Keratinocyte (primary cell): ENCODE data around the gene ADGRB3. TPM values are rescaled to one million over a fixed set of nuclear protein-coding genes. Genes with fewer than 3 reads are reported as not detected.

Experiments used
- DNase-seq: peaks from one replicate; pipeline ENCODE4 v3.0.0-alpha.2; 2011; ENCODE audit warnings: low read depth, missing footprints, low spot score
- FAIRE-seq: peaks from 2 replicates; lab custom pipeline; 2011; peaks lifted over from hg19 to GRCh38; lab: Jason Lieb, UNC
- H2AFZ ChIP-seq: 2 replicates; pipeline ENCODE4 v1.6.0; 2012; ENCODE audit warnings: low read length, control low read depth, inconsistent platforms; ENCODE audit not compliant: control insufficient read depth
- H3K27ac ChIP-seq: 2 replicates; pipeline ENCODE4 v1.5.1; 2011; ENCODE audit warnings: low read length; ENCODE audit not compliant: control insufficient read depth, insufficient read depth
- H3K27me3 ChIP-seq: 3 replicates; pipeline ENCODE4 v1.6.0; 2011; ENCODE audit warnings: low read length; ENCODE audit not compliant: control insufficient read depth, insufficient read depth; ENCODE audit errors: extremely low read depth
- H3K36me3 ChIP-seq, 2 experiments: 2 replicates in 1 of 2; 3 replicates in 1 of 2; pipeline ENCODE4 v1.5.1; 2011; ENCODE audit warnings: low read length in 2 of 2, mild to moderate bottlenecking in 1 of 2; ENCODE audit not compliant: control insufficient read depth in 2 of 2, insufficient read depth in 2 of 2; ENCODE audit errors: extremely low read depth in 1 of 2
- H3K4me1 ChIP-seq: 3 replicates; pipeline ENCODE4 v1.5.1; 2011; ENCODE audit warnings: low read length; ENCODE audit not compliant: control insufficient read depth, insufficient read depth; ENCODE audit errors: extremely low read depth
- H3K4me2 ChIP-seq: 3 replicates; pipeline ENCODE4 v1.6.0; 2011; ENCODE audit warnings: low read depth, low read length; ENCODE audit not compliant: control insufficient read depth, insufficient read depth; ENCODE audit errors: extremely low read depth
- H3K4me3 ChIP-seq, 3 experiments: fragments of 200-600 bp in 1 of 3; sonication (generic) in 1 of 3; 2 replicates in 2 of 3; 3 replicates in 1 of 3; pipeline ENCODE4 v1.5.1; 2011 to 2016; ENCODE audit warnings: low read length in 3 of 3, mild to moderate bottlenecking in 3 of 3, control low read depth in 2 of 3, inconsistent platforms in 1 of 3, low read depth in 1 of 3, mixed read lengths in 1 of 3, mixed run types in 1 of 3, moderate library complexity in 1 of 3; ENCODE audit not compliant: control insufficient read depth in 2 of 3, insufficient read depth in 2 of 3; ENCODE audit errors: extremely low read depth in 1 of 3
- H3K79me2 ChIP-seq: 2 replicates; pipeline ENCODE4 v1.6.0; 2012; ENCODE audit warnings: low read length; ENCODE audit not compliant: control insufficient read depth, insufficient read depth
- H3K9ac ChIP-seq: 3 replicates; pipeline ENCODE4 v1.6.0; 2011; ENCODE audit warnings: low read length; ENCODE audit not compliant: control insufficient read depth, insufficient read depth; ENCODE audit errors: extremely low read depth
- H3K9me1 ChIP-seq: 3 replicates; pipeline ENCODE4 v1.6.0; 2011; ENCODE audit warnings: low read length; ENCODE audit not compliant: control insufficient read depth, insufficient read depth; ENCODE audit errors: extremely low read depth
- H3K9me3 ChIP-seq: 2 replicates; pipeline ENCODE4 v1.5.1; 2012; ENCODE audit warnings: low read depth, low read length; ENCODE audit not compliant: control insufficient read depth
- H4K20me1 ChIP-seq: 3 replicates; pipeline ENCODE4 v1.6.0; 2011; ENCODE audit warnings: low read length; ENCODE audit not compliant: control insufficient read depth, insufficient read depth; ENCODE audit errors: extremely low read depth
- CTCF ChIP-seq, 3 experiments: IDR thresholded peaks in 1 of 3; conservative IDR thresholded peaks in 1 of 3; optimal IDR thresholded peaks in 1 of 3; 2 replicates in 2 of 3; 3 replicates in 1 of 3; pipeline versions ENCODE3 to v1.5.1; 2011; ENCODE audit warnings: low read length in 3 of 3, mild to moderate bottlenecking in 3 of 3, moderate library complexity in 2 of 3, control low read depth in 1 of 3, inconsistent platforms in 1 of 3; ENCODE audit not compliant: insufficient read depth in 2 of 3; ENCODE audit errors: extremely low read depth in 1 of 3
- EZH2 ChIP-seq: IDR thresholded peaks from one replicate; pipeline ENCODE4 v1.6.1; 2012; ENCODE audit warnings: inconsistent platforms, mild to moderate bottlenecking, low read length, moderate library complexity
- dilution Hi-C: fragments of 300-500 bp; cut with MboI; formaldehyde crosslinking; loops from one replicate; pipeline ENCODE4 v1.7.0; 2020; ENCODE audit warnings: low sequenced_read_pairs; ENCODE audit not compliant: extremely low pct_ligation_motif_present
- polyA plus RNA-seq, 5 experiments: library from polyadenylated mRNA; depleted of rRNA in 3 of 5; stranded (reverse) in 3 of 5; stranded (forward) in 1 of 5; unstranded in 1 of 5; fragments of >200 nt; gene quantifications; 1 replicate in 1 of 5; 2 replicates in 3 of 5; 3 replicates in 1 of 5; pipeline versions ENCODE4 v1.2.1 to v1.2.3, GENCODE V29; 2011 to 2012; ENCODE audit warnings: missing spikeins in 2 of 5, low read depth in 1 of 5, low replicate concordance in 1 of 5

ADGRB3 gene
- polyA plus RNA-seq, 1 donor (not counting 4 experiments of a cell fraction or from before 2014, with no cell fraction given), result not detected

GRCh38 chr6:69027861-69028260, 392.8 kb downstream of the ADGRB3 start:
- no peak for TF ChIP-seq EZH2
- TF ChIP-seq CTCF (optimal IDR thresholded peaks at IDR 0.05 in 1 of 3, IDR thresholded peaks at IDR 0.05 in 1 of 3, conservative IDR thresholded peaks at IDR 0.05 in 1 of 3; ENCODE audit: extremely low read depth in 1 of 3, insufficient read depth in 2 of 3, low read length in 3 of 3), result no peak
- FAIRE-seq, result no peak
- no peaks in the 10 kb centered on the region for H3K36me3 ChIP-seq
- no peaks in the 10 kb centered on the region for H3K79me2 ChIP-seq
- H3K9me3 ChIP-seq, result no peaks in the 10 kb centered on the region
- DNase-seq, result no peak
- no peaks in the 10 kb centered on the region for H3K4me1 ChIP-seq
- H3K9me1 ChIP-seq, result no peaks in the 10 kb centered on the region
- no peaks in the 10 kb centered on the region for H3K27me3 ChIP-seq
- H3K27ac ChIP-seq, result no peak overlapping the region
- no peaks in the 10 kb centered on the region for H4K20me1 ChIP-seq
- H3K9ac ChIP-seq, result no peak overlapping the region
- dilution Hi-C loops, result no loop called here
- H3K4me3 ChIP-seq, result no peak overlapping the region
- H2AFZ ChIP-seq, result no peak overlapping the region
- H3K4me2 ChIP-seq, result no peak overlapping the region

- Histone ChIP-seq H2AFZ (no peak overlapping the region), H3K4me2 (no peak overlapping the region), H3K27ac (no peak overlapping the region), H3K9ac (no peak overlapping the region), H3K9me1 (no peaks in the 10 kb centered on the region), H3K4me1 (no peaks in the 10 kb centered on the region), H3K36me3 (no peaks in the 10 kb centered on the region), H3K4me3 (no peak overlapping the region), H3K27me3 (no peaks in the 10 kb centered on the region), H3K79me2 (no peaks in the 10 kb centered on the region), H3K9me3 (no peaks in the 10 kb centered on the region), H4K20me1 (no peaks in the 10 kb centered on the region)
- no peak for TF ChIP-seq CTCF (optimal IDR thresholded peaks at IDR 0.05 in 1 of 3, IDR thresholded peaks at IDR 0.05 in 1 of 3, conservative IDR thresholded peaks at IDR 0.05 in 1 of 3; ENCODE audit: extremely low read depth in 1 of 3, insufficient read depth in 2 of 3, low read length in 3 of 3)
- no peak for TF ChIP-seq EZH2
- DNase-seq (no peak), FAIRE-seq (no peak)
- dilution Hi-C loops, result no loop called here
Measured at GRCh38 chr6:69038841-69039240, 403.8 kb downstream of the ADGRB3 start.
